Measurements from ENCODE around the gene AKT1.
"Not testable (repeated sequence)": the region's sequence is repeated elsewhere in the genome, so short reads cannot be mapped to it uniquely, and the experiment has no call there.

AKT1 gene

DNA sequence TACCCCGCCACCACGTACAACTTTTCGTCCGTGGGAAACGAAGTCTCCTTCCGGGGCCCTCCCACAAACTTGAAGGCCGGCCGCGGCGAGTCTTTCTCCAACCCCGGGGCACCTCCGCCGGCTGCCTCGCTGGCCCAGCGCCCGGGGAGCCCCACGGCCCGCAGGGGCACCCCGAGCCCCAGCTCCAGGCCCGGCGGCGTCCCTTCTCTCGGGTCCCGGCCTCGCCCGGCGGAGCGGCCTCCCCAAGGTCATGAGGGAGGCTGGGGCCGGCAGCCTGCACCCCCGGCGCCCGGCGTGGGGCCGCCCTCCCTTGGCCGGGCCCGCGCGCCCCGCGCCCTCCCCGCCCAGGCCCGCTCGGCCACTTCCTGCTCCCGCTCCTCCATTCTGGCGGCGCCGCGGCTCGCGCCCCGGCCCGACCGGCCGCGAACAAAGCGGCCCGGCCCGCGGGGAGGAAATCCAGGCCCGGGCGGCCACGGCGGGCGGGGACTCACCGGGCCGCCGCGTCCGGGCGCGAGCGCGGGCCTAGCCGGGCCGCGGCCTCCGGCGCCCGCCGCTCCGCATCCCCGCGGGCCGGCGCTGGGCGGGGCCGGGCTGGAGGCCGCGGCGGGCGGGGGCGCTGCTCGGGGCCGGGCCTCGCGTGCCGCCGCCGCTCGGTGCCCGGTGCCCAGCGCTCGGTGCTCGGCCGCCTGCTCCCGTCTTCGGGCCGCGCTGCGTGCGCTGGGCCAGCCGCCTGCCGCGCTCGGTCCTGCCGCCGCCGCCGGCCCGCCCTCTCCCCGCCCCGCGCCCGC lies at the start of gene AKT1:
Gene AKT1, minus strand, starts transcription at position 756 of the 788 bp plus-strand sequence. CDS start 3,105 bp downstream, outside the sequence.
- DNase-seq (ENCODE audit: low spot score), result no peak

DNA sequence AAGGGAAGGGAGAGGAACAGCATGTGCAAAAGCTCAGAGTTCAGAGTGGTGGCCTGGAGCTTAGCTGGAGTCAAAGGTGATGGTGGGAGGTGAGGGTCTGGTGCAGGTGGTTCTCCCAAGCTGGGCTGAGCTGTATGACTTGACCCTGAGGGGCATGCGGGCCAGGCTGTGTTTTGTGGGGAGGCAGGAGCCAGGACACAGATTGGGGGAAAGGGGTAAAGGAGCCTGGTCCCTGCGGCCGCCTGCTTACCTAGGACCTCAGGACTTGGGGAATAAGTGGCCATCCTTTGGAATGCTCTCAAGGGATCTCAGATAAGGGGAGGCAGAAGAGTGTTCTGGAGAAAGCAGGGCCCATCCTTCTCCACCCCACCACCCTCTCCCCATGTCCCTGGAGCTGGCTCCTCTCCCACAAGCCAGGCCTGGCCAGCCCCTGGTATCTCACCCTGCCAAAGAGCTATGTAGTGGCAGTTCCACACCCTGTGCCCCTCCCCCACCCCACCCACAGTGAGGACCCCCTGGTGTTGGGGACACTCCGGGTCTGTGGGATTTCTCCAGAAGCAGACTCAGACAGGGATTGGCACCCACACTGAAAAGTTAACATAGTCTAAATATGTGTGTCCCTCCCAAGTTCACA lies 49.6 kb upstream of the AKT1 start:
- no peak for DNase-seq (ENCODE audit: low spot score)

- DNase-seq (ENCODE audit: low spot score), result no peak
Observed at GRCh38 chr14:104844306-104845032, 48.9 kb upstream of the AKT1 start.

DNA sequence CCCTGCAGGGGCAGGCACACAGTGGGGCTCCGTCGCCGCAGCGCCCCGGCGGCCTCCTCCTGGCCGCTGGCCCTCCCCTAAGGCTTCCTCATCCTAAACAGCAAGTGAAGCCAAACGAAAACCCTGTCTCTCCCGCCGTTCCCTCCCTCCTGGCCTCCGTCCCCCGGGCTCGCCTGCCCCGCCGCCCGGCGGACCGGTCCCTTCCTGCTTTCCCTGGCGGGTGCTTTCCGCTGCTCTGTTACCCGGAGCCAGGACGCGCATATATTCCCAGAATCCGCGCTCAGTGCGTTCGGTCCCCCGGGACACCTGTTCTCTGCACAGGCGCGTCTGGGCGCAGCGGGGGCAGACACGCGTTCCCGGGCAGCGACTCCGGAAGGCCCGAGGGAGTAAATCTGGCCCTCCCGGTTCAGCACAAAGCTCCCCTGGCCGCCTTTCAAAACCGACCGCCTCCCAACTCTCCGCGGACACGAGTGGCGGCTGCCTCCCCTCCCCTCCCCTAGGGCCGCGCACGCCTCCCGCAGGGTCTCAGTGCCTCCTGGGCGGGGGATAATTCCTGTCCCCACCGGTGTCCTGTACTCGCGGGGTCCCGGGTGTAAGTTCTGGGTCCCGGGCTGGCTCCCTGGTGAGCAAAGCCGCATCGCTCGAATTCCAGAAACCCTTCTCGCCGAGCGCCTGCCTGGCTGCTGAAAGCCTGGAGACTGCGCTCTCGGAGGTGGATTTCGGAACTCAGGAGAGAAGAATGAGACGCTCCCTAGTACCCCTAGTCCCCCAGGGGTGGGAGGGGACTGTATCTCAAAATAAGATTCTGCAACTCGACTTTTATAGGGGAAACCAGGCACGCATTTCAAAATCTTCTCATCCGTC lies 48.1 kb upstream of the AKT1 start:
- no peak for DNase-seq (ENCODE audit: low spot score)

GRCh38 chr14:104843006-104843405 lies 47.5 kb upstream of the AKT1 start:
- DNase-seq (ENCODE audit: low spot score), result no peak

GRCh38 chr14:104841730-104842129 lies 46.2 kb upstream of the AKT1 start:
- no peak for DNase-seq (ENCODE audit: low spot score)

GRCh38 chr14:104836171-104836935 lies 40.8 kb upstream of the AKT1 start:
- DNase-seq (ENCODE audit: low spot score), result not testable (repeated sequence)

DNA sequence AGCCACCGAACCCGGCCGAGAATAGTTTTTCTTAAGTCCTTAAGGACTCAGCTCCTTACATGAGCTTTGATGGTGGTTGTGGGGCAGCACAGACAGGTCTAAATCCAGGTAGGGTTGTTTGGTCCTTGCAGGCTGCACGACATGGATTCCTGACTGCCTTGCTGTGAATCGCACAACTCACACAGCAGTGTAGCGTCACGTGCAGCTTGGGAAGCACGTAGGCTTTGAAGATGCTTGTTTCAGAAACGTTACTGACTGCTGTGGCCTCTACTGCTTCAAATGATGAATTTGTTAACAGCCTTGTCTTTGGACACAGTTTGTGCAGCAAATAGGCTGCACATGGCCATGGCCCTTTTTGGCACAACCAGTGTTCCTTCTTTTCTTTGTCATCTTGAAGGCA lies 35.2 kb upstream of the AKT1 start:
- DNase-seq (ENCODE audit: low spot score), result no peak

GRCh38 chr14:104827177-104828055 lies 31.9 kb upstream of the AKT1 start:
- peak; percentile 45 for DNase-seq (ENCODE audit: low spot score)

DNA sequence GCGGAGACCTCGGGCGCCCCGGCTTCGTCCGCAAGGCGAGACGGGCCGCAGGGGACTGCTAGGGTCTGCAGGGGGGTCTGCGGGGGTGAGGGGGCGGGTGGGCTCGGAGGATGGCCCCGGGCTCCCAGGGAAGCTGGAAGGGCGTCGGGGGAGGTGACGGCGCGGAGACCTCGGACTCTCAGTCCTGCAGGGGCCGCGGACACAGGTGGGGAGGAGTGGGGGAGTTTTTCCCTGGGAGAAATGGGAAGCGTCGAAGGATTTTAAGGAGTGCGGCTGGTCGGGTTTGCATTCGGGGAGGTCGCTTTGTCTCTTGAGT lies 31.3 kb upstream of the AKT1 start:
- no peak for DNase-seq (ENCODE audit: low spot score)

GRCh38 chr14:104826189-104826860 lies 30.8 kb upstream of the AKT1 start:
- DNase-seq (ENCODE audit: low spot score), result peak; percentile 93

GRCh38 chr14:104824353-104824997 lies 28.9 kb upstream of the AKT1 start:
- no peak for DNase-seq (ENCODE audit: low spot score)

GRCh38 chr14:104822821-104823615 lies 27.5 kb upstream of the AKT1 start:
- no peak for DNase-seq (ENCODE audit: low spot score)

DNA sequence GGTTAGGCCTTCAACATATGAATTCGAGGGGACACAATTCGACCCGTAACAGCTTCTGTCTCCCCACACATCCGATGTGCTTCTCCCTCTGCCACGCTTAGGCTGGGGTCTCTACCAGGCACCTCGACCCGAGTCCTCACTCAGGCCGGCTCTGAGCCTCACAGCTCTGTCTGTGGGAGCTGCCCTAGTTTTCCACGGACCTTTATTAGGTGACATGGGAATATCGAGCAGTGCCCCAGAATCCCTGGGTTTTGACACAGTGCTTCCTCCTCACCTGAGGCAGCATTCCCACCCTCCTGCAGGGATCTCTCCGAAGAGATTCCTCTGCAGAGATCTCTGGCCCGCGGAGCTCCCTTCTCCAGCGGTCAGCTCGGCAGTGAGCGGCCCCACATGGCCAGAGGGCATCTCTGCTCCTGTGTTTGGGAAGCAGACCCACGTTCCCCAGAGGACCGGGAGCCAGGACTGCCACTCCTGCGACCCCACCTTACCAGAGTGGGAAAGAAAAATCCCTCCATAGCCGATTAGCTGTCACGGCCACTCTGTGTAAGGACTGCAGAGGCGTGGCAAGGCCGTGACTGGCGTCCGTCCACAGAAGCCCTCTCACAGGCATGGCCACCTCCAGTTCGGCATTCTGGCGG lies 26.5 kb upstream of the AKT1 start:
- DNase-seq (ENCODE audit: low spot score), result no peak

DNA sequence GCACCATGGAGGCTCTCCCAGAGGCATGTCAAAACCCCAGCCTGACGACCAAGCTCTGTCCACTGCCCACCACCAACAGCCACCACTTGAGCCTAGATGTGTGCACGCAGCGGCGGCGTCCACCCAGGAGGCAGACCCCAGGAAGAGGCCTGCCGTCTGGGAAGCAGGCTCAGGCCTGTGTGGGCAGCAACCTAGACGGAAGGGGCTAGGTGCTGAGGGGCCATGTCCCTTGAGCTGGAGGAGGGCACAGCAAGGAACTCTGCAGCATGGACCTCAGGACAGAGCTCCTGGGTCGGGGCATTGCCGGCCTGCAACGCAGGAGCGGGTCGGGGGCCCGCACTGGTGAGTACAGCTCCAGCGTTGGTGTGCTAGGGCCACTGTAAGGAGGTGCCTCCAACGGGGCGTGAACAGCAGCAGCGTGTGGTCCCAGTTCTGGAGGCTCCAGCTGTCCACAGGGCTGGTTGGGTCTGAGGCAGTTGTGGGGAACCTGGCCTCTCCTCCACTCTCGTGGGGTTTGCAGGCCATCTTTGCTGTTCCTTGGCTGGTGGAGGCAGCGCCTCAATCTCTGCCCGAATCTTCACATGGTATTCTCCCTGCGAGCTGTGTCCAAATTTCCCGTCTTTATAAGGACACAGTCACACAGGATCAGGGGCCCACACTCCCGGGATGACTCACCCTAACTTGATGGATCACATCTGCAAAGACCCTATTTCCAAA lies 25.8 kb upstream of the AKT1 start:
- DNase-seq (ENCODE audit: low spot score), result no peak

DNA sequence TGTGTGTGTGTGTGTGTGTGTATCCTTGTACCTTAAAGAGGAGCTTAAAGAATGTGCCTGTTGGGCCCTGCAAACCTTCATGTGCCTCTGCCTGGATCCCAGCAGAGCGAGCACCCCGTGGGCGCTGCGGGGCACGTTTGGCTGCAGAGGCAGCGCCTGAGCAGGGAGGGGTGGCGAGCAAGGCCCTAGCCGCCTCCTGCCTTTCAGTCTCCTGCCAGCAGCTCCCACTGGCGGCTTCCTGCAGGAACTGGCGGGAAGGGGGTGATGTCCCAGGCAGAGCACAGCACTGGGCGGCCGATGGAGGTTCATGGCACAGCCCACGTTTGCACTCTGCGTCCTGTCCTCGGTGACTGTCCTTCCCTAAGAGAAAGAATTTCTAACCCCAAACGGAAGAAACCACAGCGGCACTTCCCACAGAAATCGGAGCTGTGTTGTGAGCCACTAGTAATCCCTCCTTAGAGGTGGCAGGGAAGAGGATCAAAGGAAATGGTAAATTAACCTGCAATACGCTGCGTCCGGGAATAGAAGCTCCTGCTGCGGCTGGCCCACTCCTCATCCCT lies 25.2 kb upstream of the AKT1 start:
- DNase-seq (ENCODE audit: low spot score), result no peak

DNA sequence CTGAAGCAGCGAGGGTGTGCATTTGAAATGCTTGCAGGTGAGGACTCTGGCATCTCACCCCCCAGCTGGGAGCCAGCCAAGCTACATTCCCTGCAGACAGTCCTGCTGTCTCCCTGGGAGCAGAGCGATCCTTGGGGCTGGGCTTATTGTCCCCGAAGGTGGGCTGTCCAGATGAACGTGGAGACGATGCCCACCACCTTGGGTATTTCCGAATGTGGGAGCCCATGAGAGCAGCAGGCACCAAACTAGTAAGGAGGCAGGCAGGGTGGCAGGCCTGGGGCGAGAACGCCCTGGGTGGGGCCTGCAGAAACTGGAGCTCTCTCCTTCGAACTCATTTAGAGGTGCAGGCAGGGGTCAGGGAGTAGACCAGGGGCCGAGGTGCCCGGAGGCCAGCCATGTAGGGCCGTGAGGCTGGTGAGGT lies 23.8 kb upstream of the AKT1 start:
- DNase-seq (ENCODE audit: low spot score), result no peak

All from CD4-positive, alpha-beta T cell treated with Interleukin-6 at 100 ng/mL for 8 hours (primary cell).